Activated T-cell treated with anti-CD3 and anti-CD28 coated beads, Interleukin-2, amount 50 U/mL, for 24 hours (primary cell): ENCODE results near the gene IGF2BP2.

ENCODE experiments used
- DNase-seq: peaks from one replicate; pipeline ENCODE4 v3.0.0-alpha.2; 2020
- H3K27ac Mint-ChIP-seq: 2 replicates; pipeline ENCODE4 v1.8.0; 2020; ENCODE audit warnings: mild to moderate bottlenecking, mixed read lengths
- H3K27me3 Mint-ChIP-seq: 2 replicates; pipeline ENCODE4 v1.8.0; 2020; ENCODE audit warnings: mixed read lengths
- H3K36me3 Mint-ChIP-seq: 2 replicates; pipeline ENCODE4 v1.8.0; 2020; ENCODE audit warnings: low read depth, mixed read lengths
- H3K4me1 Mint-ChIP-seq: 2 replicates; pipeline ENCODE4 v1.8.0; 2020; ENCODE audit warnings: low read depth, mixed read lengths
- H3K4me3 Mint-ChIP-seq: 2 replicates; pipeline ENCODE4 v1.8.0; 2020; ENCODE audit warnings: mild to moderate bottlenecking, moderate library complexity, mixed read lengths
- H3K9me3 Mint-ChIP-seq: 2 replicates; pipeline ENCODE4 v1.8.0; 2020; ENCODE audit warnings: mixed read lengths

The IGF2BP2 gene

GRCh38 chr3:185595526-185595925 lies 229.3 kb downstream of the IGF2BP2 start:
- Mint-ChIP-seq H3K4me1 (peaks cover 8% of the 10 kb centered on the region), H3K9me3 (no peaks in the 10 kb centered on the region), H3K27me3 (no peaks in the 10 kb centered on the region), H3K4me3 (no peak overlapping the region), H3K36me3 (peaks cover 72% of the 10 kb centered on the region), H3K27ac (no peak overlapping the region)
- DNase-seq = no peak

GRCh38 chr3:185594073-185594472 lies 230.8 kb downstream of the IGF2BP2 start:
- H3K27me3 Mint-ChIP-seq = no peaks in the 10 kb centered on the region
- H3K9me3 Mint-ChIP-seq = no peaks in the 10 kb centered on the region
- H3K4me1 Mint-ChIP-seq = peaks cover 11% of the 10 kb centered on the region
- H3K4me3 Mint-ChIP-seq = no peak overlapping the region
- H3K27ac Mint-ChIP-seq = no peak overlapping the region
- no peak for DNase-seq
- peaks cover 63% of the 10 kb centered on the region for H3K36me3 Mint-ChIP-seq
